Lower leg skin (tissue), 4 donors: Measurements from ENCODE around the gene CCDC190. TPM values are rescaled to one million over a fixed set of nuclear protein-coding genes. Genes with fewer than 3 reads are reported as not detected.

ENCODE experiments used
- DNase-seq, 2 donors: peaks; one replicate each; pipeline ENCODE4 v3.0.0-alpha.2; 2019; ENCODE audit warnings: low spot score in 2 of 2
- H3K4me3 ChIP-seq: fragments of 200-600 bp; sonication (generic); 2 replicates; pipeline ENCODE4 v1.5.1; 2017; ENCODE audit warnings: mild to moderate bottlenecking, low read depth; ENCODE audit not compliant: poor library complexity, severe bottlenecking
- CTCF ChIP-seq, 3 donors: fragments of 450-650 bp; IDR thresholded peaks; one replicate each; pipeline ENCODE4 v1.5.1; 2016; ENCODE audit warnings: antibody characterized with exemption in 3 of 3, mild to moderate bottlenecking in 3 of 3, moderate library complexity in 2 of 3
- POLR2A ChIP-seq, 2 donors: fragments of 450-650 bp; IDR thresholded peaks; one replicate each; pipeline ENCODE4 v1.6.1; 2016 to 2017; ENCODE audit warnings: antibody characterized with exemption in 2 of 2, mild to moderate bottlenecking in 1 of 2, moderate library complexity in 1 of 2
- WGBS, 2 donors: methylation state at CpG; one replicate each; pipeline ENCODE4 v1.1.5; 2018; 5-methylcytosine and 5-hydroxymethylcytosine counted together
- intact Hi-C: fragments of 100-400 bp; cut with DNase I; formaldehyde crosslinking; loops from one replicate; pipeline ENCODE4 v1.15.0; 2023; ENCODE audit warnings: low total_unique reads
- total RNA-seq, 4 donors: library from RNA; depleted of rRNA; stranded (reverse); fragments of >200 nt; gene quantifications; one replicate each; pipeline ENCODE4 v1.1.0, GENCODE V29; 2016

CCDC190 gene
- total RNA-seq, 4 donors from 2014 or later, result not detected

- intact Hi-C loops, result loop anchor here (10.0 kb wide), 1 partner anchor 446 kb away; no protein-coding TSS in a partner anchor
- DNase-seq, result no peak
- TF ChIP-seq POLR2A (IDR thresholded peaks at IDR 0.05), result no peak
- H3K4me3 ChIP-seq, result no peak overlapping the region
- WGBS, 2 donors, result 85 to 91% methylated on average over 5 of the region's 5 CpGs
These were observed 8.0 kb upstream of the CCDC190 start for GRCh38 chr1:162868972-162869371.

DNA sequence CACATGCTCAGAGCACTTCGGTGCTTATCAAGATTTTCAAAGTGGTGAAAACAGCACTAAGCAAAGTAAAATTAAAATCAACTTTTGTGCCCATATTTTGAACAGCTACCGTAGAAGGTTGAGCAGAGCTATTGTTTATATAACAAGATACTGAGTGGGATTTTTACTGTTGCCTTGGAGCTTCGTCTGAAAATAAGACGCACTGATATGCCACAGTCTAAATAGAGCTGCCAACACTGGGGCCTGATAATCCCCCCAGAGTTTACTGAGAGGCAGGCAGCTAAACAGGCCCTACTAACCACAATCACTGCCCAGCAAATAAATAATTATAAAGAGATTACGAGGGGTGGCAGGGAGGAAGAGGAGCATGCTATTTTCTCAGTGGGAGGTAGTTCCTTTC lies 650 bp upstream of the CCDC190 start:
- intact Hi-C loops, result loop anchor here (10.0 kb wide), 1 partner anchor 453 kb away; no protein-coding TSS in a partner anchor
- no peak for TF ChIP-seq CTCF (IDR thresholded peaks at IDR 0.05)
- no peak for TF ChIP-seq POLR2A (IDR thresholded peaks at IDR 0.05)
- DNase-seq, result no peak
- no peak overlapping the region for H3K4me3 ChIP-seq
- 81 to 82% methylated on average over 5 of the region's 5 CpGs for WGBS, 2 donors

DNA sequence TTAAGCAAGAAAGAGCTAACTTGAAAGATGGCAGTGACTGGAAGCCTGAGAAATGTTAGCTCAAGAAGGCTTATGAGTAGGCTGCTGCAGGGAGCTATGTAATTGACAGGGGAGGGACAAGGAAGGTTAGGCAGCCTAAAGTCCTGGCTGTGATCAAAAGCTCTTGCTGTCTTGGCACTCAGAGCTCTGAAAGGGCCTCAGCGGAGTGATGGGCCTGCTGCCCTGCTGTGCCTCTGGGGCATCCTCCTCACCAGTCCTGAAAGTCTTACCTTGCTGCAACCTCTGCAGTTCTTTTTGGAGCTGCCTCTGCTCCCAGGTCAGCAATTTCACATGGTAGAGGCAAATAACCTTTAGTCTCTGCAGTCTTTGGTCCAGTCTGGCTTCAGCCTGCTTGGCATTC lies 1.8 kb downstream of the CCDC190 start:
- H3K4me3 ChIP-seq, result no peak overlapping the region
- intact Hi-C loops, result no loop called here
- WGBS, 2 donors, result 38 to 67% methylated on average over 1 of the region's 1 CpG
- no peak for TF ChIP-seq CTCF (IDR thresholded peaks at IDR 0.05)
- TF ChIP-seq POLR2A (IDR thresholded peaks at IDR 0.05), result no peak
- no peak for DNase-seq

GRCh38 chr1:162857850-162858249 lies 3.1 kb downstream of the CCDC190 start:
- H3K4me3 ChIP-seq, result no peak overlapping the region
- DNase-seq, result no peak
- intact Hi-C loops, result no loop called here
- no peak for TF ChIP-seq POLR2A (IDR thresholded peaks at IDR 0.05)
- TF ChIP-seq CTCF (IDR thresholded peaks at IDR 0.05), result no peak

DNA sequence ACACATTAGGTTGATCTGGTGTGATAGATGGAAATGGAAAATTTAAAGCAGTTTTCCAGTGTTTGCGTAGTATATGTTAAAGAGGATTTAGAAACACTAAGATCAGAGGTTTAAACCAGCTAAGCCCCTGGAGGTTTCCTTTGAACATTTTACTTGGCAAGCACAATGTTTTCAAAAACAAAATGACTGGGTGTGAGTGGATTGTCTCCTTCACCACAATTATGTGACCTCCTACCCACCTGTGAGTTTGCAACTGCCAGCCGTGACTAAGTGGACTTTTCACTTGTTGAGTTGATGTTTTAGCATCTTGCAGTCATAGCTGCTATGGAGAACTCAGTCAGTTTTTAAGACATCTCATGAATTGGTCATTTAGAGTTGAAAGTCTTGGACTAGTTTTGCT lies 4.7 kb downstream of the CCDC190 start:
- no peak for DNase-seq
- 81 to 88% methylated on average over 2 of the region's 2 CpGs for WGBS, 2 donors
- no peak overlapping the region for H3K4me3 ChIP-seq
- intact Hi-C loops, result no loop called here
- TF ChIP-seq CTCF (IDR thresholded peaks at IDR 0.05) (no peak), POLR2A (IDR thresholded peaks at IDR 0.05) (no peak)

GRCh38 chr1:162855461-162856150 lies 5.4 kb downstream of the CCDC190 start:
- WGBS, 2 donors, result 74 to 85% methylated on average over 4 of the region's 4 CpGs

More at GRCh38 chr1:162855461-162856150, 5.4 kb downstream of the CCDC190 start:
- no peak overlapping the region for H3K4me3 ChIP-seq
- no peak for TF ChIP-seq POLR2A (IDR thresholded peaks at IDR 0.05)
- no peak for TF ChIP-seq CTCF (IDR thresholded peaks at IDR 0.05)
- no peak for DNase-seq
- intact Hi-C loops, result no loop called here
